Hematopoietic multipotent progenitor cell (in vitro differentiated cells): Measurements from ENCODE around the gene IQCC. TPM values are rescaled to one million over a fixed set of nuclear protein-coding genes. Genes with fewer than 3 reads are reported as not detected.
A peak's percentile ranks its signal among the peaks of the same experiment; 100 is the strongest.

Experiments
- DNase-seq, 3 donors: peaks; one replicate each; pipeline ENCODE4 v3.0.0-alpha.2; 2011 to 2015; ENCODE audit warnings: low read depth in 2 of 3, low spot score in 2 of 3
- total RNA-seq: library from RNA; depleted of rRNA; stranded (reverse); fragments of >200 nt; gene quantifications from one replicate; pipeline ENCODE4 v1.2.3, GENCODE V29; 2012

Gene IQCC
- total RNA-seq, 1 donor: 1.3 TPM

GRCh38 chr1:32195531-32195930, 9.9 kb upstream of the IQCC start:
- DNase-seq: no peak

DNA sequence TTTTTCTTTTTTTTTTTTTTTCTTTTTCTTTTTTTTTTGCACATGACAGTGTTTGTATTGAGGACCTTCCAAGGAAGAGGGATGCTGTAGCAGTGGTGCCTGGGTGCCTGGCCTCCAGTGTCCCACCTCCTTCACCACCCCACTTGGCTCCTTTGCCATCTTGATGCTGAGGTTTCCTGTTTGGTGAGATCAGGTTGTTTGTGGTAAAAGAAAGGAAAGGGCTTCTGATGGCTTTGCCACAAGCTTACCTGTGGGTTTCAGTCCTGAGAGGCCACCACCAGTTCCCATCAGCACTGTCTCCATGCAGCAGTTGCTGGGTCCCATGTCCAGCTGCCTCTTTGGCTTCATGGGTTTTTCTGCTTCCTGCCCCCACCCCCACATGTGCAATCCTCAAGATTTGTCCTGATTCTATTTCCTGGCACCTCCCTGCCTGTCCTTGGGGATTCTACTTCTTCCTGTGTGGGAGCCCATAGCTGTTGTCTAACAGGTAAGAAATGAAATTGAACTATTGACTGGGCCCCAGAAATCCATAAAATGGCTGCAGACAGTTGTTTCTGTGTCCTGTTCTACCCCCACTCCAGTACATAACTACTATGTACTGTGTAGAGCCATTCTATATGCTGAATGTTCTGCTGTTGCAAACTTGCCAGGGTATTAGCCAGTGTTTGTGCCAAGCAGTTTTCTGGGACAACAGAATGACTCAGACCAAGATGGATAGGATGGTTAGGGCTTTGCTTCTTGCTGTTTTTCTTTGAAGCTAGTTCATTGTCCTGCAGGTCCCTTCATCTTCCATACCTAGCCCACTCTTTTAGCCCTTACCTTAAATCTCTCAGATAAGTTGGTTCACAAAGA, 9.3 kb upstream of the IQCC start:
- peak in 2 of 3 donors; percentile 17 to 52 for DNase-seq

DNA sequence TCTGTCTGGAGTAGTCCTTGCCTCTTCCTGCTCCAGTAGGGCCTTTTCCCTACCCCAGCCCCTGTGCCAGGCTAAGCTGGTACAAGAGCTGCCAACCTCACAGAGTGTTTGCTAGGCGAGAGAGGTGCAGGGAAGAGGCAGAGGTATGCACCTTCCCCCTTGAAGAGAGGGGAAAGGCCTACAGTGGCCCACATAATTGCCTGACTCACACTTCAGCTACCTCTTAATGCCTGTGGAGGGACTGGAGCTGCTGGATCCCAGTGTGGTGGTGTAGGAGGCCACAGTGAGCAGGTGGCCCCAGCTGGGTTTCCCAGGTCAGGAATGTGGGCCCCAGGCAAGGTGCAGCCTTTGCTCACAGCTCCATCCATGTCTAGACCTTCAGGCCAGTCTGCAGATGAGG, 8.4 kb upstream of the IQCC start:
- DNase-seq: no peak

- no peak for DNase-seq
Observed at GRCh38 chr1:32197837-32198236, 7.6 kb upstream of the IQCC start.

- no peak for DNase-seq
Observed at GRCh38 chr1:32198237-32199042, 7.0 kb upstream of the IQCC start.

- DNase-seq: no peak
Observed at GRCh38 chr1:32199043-32199716, 6.3 kb upstream of the IQCC start.

DNA sequence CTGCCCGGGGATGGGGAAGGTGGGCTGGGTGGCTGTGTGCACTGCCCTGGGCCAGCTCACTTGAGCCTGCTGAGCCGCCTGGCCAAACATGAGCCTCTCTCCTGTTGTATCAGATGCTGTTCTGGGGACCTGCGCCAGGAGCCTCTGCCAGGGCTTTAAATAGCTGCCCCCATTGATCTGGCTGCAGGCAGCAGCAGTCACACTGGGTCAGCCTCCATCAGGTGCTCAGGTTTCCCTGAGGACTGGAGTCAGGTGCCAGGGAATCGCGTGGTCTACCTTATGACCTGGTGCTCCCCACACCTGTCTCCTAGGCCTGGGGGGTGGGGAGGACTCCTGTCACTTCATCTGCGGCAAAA, 5.8 kb upstream of the IQCC start:
- no peak for DNase-seq

DNA sequence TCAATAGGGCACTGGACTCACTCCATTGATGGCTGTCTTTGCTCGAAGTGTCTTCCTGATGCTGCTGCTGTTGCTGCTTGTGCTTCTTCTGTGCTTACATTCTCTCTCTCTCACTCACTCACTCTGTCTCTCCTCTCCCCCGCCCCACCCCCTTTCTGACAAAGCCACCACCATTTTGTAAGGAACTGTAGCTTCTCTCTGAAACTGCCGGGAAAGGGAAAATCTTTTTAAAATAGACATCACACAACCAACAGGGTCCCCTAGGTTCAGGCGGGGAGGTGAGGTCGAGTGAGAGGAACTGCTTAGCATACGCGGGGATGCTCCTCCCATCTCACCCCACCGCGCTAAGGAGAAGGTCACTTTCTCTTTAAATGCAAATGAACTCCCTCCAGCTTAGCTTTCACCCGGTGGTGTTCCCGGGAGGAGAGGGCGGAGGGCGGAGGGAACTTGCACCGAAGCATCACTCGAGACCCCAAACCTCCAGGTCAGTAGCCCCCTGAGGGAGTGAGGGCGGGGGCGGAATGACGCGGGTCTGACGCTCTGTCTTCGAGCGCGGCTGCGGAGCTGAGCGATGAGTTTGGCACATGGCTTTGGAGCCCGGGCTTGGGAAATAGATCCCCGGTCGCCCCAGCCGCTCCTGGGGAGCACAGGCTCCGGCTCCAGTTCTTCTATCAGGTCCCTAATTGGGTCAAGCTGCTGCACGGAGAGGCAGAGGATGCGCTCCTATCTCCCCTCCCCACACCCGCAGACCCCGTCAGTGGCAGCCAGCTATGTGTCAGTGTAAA, 5.1 kb upstream of the IQCC start, which contains the start of gene CCDC28B:
Gene CCDC28B (plus strand): TSS at position 370 of the 785 bp plus-strand sequence. CDS start 1,341 bp downstream, outside the sequence.
- peak; percentile 32 to 52 (median 32) for DNase-seq

- DNase-seq: peak; percentile 58 to 78 (median 67)
Observed at GRCh38 chr1:32201011-32201855, 4.2 kb upstream of the IQCC start.

DNA sequence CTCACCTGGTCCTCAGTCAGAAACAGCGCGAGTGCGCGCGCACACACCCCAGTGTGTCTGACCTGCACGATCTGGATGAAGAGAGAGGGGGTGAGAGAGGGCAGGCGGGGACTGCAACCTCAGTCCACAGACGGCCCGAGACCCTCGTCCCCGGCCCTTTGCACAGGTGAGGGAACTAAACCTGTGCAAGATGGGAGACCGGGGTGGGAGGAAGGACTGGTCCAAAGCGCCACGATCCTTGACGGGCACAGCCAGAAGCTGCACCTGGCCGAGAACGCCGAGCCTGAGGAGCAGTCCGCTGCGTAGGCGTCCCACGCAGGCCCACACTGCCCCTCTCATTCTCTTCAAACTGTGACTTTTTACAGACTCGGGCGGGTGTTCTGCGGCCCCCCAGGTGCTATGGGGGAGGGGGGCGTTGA, 519 bp upstream of the IQCC start:
- no peak for DNase-seq

- DNase-seq: no peak
Observed at GRCh38 chr1:32208469-32208868, 3.0 kb downstream of the IQCC start.

DNA sequence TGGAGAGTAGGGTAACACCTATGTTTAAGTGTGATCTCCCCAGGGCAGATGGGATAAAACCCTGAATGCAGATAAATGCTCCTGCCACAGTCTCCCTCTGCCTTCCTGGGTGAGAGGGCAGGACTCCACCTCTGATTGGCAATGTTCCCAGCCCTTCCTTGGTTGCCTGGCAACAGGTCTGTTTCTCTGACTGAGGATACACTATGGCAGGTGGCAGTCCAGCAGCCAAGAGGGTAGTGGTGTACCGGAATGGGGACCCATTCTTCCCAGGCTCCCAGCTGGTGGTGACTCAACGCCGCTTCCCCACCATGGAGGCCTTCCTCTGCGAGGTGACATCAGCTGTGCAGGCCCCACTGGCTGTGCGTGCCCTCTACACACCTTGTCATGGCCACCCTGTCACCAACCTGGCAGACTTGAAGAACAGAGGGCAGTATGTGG, 3.4 kb downstream of the IQCC start, which contains the start of gene DCDC2B:
Gene DCDC2B (plus strand): TSS at position 199 of the 438 bp plus-strand sequence. CDS start 5 bp downstream, at position 204.
- no peak for DNase-seq

DNA sequence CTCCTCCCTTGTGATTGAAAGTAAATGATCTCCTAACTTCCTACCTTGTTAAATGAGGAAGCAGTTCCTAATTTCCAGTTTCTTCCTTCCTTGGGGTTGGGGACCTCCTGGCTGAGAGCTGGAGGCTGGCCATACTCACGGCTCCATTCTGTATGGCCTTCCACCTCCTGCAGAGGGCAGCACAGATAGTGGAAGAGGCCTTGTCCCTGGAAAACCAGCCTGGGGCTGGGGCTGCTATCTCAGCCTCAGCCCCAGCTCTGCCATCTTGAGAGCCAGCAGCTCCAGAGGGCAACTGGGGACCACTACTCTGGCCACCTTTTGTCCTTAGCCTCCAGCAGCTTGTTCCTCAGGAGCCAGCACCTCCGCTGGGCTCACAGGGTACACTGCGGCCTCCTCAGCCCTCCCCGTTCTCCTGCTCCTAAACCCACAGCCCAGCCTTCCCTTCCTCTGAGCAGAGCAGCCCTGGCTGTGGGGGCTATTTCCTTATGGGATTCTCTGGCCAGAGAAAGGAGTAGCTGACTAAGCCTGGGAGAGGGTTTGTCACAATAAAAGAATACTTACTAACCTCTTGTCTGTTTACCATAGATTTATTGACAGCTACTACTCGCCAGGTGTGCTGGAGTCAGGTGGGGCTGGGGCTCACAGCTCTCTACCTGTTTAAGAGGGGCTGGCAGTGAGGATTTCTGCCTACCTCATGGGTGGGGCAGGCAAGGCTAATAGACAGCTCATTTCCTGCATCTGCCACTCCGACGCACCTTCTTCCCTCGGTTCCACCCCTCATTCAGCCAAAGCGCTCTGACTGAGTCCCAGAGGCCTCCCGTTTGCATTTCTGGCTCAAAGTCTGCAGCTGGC, 10.4 kb downstream of the IQCC start:
- peak in 2 of 3 donors; percentile 50 to 72 for DNase-seq

- no peak for DNase-seq
Observed at GRCh38 chr1:32216566-32216965, 11.1 kb downstream of the IQCC start.

GRCh38 chr1:32219022-32219421, 13.6 kb downstream of the IQCC start:
- DNase-seq: no peak

- no peak for DNase-seq
Observed at GRCh38 chr1:32220746-32221580, 15.5 kb downstream of the IQCC start.

DNA sequence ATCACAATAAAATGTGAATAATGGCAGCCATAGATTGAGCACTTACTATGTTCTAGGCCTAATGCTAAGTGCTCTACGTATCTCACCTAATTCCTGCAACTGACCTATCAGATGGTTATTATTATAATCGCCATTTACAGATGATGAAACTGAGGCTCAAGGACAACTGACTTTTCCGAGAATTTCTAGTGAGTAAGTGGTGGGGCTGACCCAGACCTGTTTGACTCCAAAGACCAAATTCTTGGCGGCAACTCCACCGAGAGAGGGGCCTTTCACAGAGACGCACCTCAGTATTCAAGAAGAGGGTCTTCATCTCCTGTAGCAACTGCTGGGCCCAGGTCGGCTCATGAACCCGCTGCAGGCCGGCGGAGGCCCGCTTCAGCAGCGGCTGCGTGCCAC, 16.1 kb downstream of the IQCC start:
- DNase-seq: no peak
